Measurements from ENCODE around the gene CDH20. TPM values are rescaled to one million over a fixed set of nuclear protein-coding genes. Genes with fewer than 3 reads are reported as not detected.

The CDH20 gene
- not detected for total RNA-seq

DNA sequence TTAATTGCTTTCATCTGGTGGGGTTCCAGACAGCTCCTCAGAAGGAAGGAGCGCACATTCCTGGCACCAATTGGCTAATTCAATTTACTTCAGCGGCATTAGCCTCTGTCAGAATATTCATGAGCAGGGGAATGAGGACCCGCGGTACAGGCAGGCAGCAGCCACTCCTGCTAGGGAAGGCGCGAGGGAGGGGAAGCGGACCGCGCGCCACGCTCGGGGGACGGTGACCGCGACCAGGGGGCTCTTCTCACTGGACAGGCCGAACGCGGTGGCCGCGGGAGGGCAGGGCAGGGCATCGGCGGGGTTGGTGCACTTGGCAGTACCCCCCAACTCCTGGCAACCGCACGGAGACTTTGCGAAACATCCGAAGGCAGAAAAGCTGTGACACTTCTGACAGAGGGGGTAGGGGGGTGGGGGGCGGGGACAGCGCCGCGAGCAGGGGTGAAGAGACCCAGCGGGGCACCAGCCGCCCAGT lies at the start of gene CDH20:
Gene CDH20 (plus strand): TSS at position 160 of the 475 bp plus-strand sequence.
- ATAC-seq (no peak), DNase-seq (ENCODE audit: low spot score) (no peak)

DNA sequence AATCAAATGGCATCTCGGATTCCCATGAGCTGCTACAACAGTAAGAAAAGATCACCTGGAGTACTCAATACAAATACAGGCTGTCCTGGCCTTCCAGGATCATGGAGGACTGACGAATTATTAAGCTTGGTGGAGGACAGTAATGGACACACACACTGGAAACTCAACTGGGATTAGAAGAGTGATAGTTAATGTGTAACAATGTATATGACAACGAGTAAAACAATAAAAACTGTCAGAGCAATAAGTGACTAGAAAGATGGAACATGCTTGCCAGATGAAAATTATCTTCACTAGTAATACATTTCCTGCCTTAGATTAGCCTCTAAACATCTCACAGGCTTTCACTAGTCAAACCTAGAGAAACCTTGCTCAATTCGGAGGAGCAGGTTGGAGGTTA lies 49.2 kb upstream of the CDH20 start:
- ATAC-seq (no peak), DNase-seq (ENCODE audit: low spot score) (no peak)

DNA sequence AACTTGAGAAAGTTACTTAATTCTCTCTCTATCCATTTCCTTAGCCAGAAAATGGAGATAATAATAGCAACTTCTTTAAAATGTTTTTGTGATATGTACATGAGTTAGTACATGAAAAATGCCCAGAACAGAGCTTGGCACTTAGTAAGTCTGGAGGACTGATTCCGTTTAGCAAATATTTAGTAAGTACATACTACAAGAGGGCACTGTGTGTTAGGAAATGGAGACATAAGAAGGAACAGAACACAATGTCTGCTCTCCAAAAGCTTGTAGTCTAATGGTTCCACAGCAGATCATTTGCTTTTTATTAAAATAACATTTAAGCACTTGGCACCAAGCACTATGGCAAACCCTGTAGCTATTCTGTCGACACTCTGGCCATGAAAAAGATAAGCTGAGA lies 47.5 kb upstream of the CDH20 start:
- DNase-seq (ENCODE audit: low spot score) (no peak), ATAC-seq (no peak)

DNA sequence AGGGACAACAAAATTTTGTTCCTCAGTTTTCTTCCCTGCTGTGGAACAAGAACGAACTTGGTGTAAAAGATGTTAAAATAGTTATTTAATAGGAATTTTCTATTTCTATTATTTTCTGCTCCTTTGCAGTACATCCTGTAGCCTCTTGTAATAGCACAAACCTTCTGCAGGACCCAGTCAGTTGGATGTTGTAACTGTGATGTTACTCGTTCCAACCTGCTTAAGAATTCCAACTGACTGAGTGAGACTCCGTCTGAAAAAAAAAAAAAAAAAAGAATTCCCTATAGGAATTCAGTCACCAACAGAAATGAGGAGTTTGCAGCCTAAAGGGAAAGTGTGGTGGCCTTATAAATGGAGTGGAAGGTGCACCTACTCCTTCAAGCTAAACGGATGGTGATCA lies 46.4 kb upstream of the CDH20 start:
- ATAC-seq, result no peak

DNA sequence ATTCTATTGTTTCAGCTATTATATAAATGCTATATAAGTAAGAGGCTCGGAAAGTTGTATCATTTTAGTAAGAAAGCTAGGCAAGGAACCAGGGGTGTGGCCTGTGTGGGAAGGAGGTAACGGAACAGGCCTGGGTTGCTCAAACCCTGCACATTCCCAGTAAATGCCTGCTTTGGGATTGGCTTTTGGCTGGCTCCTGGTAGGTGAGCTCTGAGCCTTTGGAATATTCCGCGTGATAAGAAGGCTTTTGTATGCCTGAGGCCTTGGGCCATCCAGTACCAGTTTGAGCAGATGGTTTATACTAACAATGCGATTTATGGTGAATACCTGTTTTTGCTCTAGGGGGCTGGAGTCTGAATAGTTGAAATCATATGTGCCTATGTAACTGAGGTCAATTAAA lies 42.6 kb upstream of the CDH20 start:
- ATAC-seq (no peak), DNase-seq (ENCODE audit: low spot score) (no peak)

More for the DNA sequence above, 46.4 kb upstream of the CDH20 start:
- DNase-seq (ENCODE audit: low spot score), result no peak

DNA sequence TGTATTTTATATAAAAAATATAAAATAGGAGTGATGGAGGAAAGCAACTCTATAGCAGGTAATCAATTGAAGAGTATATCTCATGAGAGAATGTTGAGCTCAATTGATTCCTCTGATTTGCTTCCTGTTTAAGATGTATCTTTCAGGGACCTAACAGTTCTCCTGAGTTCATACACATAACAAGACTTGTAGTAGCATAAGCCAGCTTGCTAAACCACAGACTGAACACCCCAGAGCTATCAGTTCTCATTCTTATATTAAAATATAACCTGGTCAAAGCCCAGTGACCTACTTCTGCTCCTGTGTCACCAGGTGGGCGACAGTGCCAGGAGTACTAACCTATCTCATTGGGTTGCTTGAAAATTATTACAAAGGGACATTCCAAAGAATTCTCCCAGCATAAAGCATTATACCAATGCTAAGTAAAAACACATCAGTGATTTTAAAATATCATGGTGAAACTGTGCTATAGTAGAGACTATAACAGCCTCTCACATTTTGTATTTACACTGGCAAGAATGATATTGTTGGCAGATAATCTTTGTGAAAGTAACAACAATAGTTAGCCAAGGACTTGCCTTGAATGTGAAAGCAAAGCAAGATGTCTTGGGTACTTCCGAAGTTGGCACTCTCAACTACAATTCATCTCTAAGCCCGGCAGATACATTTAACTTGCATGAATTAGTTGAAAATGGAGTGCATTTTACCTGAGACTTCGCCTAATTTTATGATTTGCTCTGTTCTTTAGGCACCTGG lies 40.8 kb upstream of the CDH20 start:
- DNase-seq (ENCODE audit: low spot score), result no peak

DNA sequence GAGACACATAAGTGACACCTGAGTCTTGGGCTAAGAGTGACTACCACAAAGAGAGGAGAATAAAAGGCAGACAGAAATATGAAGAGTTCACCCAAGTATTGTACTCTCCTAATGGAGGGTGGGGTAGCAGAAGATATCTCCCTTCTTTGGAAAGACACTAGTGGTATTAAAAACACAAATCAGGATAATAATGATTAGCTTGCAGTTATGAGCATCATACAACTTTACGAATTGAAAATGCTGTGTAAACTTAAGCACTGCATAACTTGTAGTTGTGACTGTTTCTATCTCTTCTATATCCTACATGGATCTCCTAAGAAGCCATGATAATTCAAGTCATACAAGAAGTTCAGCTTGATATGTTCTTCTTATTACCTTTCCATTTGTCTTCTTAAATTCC lies 38.1 kb upstream of the CDH20 start:
- ATAC-seq (no peak), DNase-seq (ENCODE audit: low spot score) (no peak)

More for the DNA sequence above, 40.8 kb upstream of the CDH20 start:
- ATAC-seq, result no peak

DNA sequence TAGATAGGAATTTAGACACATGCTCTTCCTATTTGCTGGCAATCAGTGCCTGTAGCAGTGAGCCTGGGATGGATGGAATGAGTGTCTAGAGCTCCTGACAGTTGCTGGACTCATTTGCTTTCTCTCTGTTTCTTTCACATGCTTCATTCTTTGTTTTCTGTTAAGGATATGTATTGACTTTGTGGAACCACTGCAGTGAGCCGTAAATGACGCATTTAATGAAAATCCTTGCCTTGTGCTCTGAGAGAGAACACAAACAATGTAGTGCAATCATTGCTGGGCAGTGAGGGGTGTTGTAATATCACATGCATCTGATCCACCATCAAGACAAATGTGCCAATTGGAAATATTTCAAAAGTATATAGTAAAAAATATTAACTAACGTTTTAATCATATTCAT lies 25.2 kb upstream of the CDH20 start:
- ATAC-seq (no peak), DNase-seq (ENCODE audit: low spot score) (no peak)

DNA sequence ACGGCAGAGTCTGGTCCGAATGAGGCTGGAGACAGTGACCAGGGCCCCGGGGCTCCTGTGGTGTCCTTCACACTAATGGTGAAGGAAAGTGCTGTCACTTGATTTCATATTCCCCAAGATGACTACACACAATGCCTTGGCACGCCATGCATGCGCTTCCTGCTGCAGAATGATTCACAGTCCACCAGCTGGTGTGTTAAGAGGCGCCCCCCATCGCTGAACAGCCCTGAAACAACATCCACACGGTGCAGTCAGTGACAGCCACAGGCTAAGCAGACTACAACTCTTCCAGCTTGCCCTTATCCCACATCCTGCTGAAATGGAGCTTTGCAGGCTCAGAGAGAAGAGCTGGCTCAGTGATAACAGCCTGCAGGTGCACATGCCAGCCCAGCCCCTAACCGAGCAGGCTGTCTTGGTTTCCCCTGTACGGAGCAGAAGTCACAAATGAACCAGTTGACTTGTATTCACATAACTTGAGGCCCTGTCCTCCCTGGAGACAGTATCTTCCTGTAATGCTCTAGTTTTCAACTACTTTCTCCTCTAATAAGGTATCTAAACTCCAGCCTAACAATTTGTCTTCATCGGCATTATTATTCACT lies 24.3 kb upstream of the CDH20 start:
- ATAC-seq, result no peak
- DNase-seq (ENCODE audit: low spot score), result no peak

DNA sequence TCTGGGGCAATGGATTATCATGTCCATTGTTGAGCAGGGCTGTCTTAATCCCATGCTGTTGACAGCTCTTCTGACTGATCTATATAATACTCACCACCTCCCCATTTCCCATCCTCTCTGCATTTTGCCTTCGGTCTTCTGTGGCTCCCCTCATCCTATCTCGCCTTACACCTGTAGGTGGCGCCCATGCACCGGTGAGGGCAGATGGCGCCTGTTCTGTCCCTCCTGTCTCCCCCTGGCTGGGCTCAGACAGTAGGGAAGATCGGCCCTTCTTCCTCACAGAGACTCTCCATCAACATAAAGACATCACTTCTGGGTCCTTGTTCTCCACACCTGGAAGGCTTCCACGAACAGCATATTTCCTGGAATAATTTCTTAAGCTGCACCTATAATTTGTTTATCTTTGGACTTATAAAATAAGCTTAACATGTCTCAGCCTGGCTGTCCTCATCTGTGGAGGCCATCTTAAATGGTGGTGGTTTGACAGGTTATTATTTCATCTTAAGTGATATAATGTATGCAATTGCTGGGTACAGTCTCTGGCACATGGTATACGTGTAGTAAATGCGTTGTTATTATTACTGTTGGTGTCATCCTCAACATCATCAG lies 10.9 kb upstream of the CDH20 start:
- peak; percentile 87 for ATAC-seq
- no peak for DNase-seq (ENCODE audit: low spot score)

DNA sequence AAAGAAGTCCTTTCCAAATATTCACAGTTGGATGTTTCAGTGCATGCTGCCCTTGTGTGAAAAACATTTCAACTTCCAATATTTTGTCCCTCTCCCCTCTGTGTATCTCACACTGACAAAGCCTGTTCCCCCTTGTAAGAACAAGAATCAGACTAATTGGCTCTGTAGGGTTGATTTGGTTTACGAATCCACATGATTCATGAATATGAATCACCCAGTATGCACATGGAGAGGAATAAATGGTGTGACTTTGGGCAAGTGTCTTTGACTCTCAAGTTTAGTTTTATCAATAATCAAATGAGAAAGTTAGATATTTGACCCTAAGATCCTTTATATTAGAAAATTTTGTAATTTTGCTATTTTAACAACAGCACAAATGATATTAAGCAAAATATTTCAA lies 9.3 kb upstream of the CDH20 start:
- ATAC-seq, result no peak
- DNase-seq (ENCODE audit: low spot score), result no peak

DNA sequence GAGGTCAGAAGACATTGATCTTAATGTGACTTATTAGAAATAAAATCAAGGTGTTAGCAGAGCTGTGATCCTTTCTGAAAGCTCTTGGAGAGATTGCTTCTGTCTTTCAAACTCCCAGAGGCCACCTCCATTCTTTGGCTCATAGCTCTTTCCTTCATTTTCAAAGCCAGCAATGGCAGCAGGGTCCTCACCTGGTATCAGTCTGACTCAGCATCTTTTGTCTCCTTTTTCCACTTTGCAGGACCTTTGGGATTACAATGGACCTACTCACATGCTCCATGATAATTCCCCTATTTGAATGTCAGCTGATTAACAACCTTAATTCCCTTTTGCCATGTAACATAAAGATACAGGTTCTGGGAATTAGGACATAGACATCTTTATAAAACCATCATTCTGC lies 6.8 kb upstream of the CDH20 start:
- no peak for DNase-seq (ENCODE audit: low spot score)
- no peak for ATAC-seq

DNA sequence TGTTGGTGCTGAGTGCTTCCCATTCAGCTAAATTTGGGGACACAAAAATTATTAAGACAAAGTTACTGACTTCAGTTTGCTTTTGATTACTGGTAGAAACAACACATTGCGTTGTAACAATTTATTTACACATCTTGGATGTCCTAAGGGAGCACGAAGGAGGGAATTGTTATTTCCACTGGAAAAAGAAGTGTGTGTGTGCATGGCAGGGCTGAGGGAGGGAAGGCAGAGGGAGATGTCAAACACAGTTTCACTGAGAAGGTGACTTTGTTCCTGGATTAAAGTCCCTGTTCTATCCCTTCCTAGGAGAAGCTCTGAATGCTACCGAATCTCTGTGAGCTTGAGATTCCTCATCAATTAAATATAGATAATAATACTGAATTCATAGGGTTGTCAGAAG lies 3.8 kb upstream of the CDH20 start:
- no peak for DNase-seq (ENCODE audit: low spot score)
- no peak for ATAC-seq

DNA sequence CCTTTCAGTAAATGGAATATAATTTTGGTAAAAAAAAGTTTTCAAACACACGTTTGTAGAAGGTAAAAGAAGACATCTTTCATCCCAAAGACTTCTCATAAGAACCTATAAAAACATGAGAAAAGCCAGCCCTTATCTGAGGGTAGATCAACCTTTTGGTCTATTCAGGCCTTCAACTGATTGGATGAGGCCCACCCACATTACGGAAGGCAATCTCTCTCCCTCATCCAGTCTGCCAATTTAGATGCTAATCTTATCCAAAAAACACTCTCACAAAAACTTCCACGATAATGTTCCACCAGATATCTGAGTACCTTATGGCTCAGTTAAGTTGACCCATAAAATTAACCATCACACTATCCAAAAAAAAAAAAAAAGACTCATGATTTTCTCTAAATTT lies 2.2 kb upstream of the CDH20 start:
- DNase-seq (ENCODE audit: low spot score), result no peak
- ATAC-seq, result no peak

DNA sequence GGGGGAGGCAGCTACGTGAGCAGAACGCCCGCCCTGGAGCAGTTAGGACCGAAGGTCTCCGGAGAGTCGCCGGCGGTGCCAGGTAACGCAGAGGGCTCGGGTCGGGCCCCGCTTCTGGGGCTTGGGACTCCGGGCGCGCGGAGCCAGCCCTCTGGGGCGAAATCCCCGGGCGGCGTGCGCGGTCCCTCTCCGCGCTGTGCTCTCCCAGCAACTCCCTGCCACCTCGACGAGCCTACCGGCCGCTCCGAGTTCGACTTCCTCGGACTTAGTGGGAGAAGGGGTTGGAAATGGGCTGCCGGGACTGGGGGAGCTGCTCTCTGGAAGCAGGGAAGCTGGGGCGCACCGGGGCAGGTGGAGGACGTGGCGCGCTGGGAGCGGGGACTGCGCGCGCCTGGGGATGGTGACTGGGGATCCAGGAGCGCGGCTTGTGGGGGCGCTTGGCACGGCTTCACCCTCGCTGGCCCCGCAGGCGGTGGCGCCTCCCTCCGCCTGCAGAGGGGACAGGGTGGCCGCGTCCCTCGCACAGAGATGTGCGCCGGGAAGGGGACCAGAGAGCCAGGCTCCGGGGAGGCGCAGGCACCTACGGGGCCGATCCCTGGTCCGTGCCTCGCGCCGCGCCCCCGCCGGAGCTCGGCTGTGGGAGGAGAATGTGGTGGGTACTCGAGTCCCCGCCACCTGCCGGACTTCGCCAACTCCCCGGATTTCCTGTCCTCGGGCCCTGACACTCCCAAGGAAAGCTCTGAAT lies 688 bp downstream of the CDH20 start:
- DNase-seq (ENCODE audit: low spot score) (no peak), ATAC-seq (no peak)

DNA sequence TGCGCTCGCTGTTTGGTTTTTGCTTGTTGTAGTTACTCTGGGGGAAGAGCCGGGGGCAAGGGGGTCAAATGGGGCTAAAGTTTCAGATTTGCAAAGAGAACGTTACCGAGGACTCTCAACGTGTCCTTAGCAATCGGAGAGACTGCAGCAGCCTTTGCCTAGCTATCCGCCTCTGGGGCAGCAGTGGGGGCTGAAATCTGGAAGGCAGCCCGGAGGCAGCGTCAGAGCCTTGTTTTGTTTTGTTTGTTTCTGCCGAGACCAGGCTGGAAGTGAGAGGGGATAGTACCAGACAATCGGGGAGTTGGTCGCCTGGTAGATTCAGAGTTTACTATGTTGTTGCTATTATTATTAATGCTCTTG lies 1.2 kb downstream of the CDH20 start:
- ATAC-seq, result no peak
- DNase-seq (ENCODE audit: low spot score), result no peak

DNA sequence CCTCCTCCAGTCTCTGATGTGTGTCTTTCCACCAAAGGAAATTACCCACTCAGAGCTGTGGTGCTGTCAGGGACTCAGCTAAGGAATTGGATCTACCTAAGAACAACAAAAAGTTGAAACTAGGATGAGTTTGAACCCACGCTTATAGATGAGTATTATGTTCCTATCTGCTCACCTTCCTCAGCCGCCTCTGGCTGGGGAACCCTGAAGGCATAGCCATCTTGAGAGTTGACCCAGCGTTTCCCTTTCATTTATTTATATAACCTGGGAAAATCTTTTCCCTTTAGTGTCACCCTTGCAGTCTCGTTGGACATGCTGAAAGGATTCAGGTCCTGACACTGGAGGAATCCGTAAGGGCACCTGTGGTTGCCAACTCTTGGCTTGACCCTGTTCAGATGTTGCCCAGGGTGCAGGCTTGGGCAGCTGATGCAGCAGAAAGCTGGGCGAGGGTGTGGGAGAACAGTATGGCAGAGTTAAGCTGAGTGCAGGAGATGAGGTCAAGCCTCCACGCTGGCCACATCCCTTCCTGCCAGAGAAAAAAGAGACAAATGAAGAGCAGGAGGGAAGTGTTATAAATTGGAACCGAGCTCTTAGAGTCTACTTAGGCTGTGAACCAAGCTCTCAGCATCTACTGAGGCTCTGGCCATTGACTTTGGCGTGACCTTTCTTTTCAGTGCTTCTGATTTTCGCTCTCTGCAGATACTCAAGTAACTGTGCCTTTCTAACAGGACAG lies 1.9 kb downstream of the CDH20 start:
- ATAC-seq, result no peak

DNA sequence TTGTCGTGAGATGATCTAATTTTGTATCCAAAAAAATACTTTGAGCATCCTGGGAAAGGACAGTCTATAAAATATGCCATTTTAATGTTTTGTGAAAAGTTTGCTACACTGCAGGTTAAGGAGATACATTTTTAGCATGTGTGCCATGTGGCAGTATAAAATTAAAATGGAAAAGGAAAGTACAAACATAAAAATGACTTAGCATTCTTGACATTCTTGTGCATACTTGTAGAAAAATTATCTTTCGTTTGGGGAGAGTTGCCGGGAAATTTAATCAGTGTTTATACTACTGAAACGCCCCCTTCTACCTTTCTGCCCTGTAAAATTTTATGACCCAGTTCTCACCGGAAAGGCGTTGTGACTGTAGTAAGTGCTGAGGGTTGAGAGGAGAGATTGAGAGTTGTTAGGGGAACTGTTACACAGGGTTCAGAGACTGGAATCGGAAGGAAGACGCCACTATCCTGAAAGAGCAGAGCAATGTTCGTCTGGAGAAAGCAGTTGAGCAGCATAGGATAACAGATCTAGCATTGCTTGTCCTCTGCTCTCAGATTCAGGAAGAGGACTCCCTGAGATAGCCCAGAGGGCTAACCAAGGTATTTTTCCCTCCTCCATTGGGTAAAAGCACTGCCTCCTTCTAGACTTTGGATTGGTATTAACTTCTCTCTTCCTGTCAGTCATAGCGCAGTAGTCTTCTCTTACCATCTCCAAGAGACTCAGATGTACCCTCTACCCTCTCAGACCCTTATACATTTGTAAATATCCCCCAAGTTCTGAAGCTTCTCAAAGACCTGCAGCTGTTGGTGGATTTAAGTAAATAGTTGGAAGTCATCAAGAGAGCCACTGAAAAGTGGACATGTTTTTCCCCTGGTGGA lies 2.7 kb downstream of the CDH20 start:
- no peak for DNase-seq (ENCODE audit: low spot score)
- no peak for ATAC-seq

More for the DNA sequence above, 1.9 kb downstream of the CDH20 start:
- no peak for DNase-seq (ENCODE audit: low spot score)

DNA sequence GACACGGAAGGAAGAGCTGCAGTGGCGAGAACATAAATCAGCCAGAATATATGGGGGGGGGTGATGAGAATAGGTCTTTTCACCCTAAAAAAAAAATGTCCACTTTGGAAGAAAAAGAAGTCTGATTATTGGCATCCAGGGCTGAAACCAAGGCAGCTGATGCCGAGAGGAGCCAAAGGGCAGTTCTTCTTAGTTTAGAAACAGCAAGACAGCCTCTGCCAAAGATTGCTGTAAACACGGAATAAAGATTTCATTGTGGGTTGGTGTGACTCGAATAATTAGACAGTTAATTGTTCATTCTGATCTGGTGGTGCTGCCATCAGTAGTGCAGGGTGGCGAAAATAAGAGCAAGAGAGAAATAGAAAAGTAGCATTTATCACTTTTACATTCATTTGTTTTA lies 3.5 kb downstream of the CDH20 start:
- DNase-seq (ENCODE audit: low spot score), result no peak
- ATAC-seq, result no peak

DNA sequence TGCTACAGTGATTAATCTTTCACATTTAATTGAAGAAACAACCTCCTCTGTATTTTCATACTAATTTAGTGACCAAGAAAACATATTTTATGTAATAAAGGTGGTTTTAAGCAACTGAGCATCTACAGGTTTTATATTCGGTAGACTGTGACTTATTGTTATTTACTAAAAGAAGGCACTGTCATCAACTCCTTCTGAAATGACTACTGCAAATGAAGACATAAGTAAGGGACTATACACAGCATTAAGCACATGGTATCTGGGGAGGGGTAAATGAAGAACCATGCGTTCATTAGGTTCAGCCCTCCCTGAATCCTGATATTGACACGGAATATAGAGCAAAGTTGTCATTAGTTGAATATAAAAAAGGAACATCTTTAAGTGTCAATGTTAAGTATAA lies 4.3 kb downstream of the CDH20 start:
- no peak for DNase-seq (ENCODE audit: low spot score)

More for the DNA sequence above, 4.3 kb downstream of the CDH20 start:
- no peak for ATAC-seq
